Caco-2 (cell line): ENCODE data around the gene TMC2. TPM values are rescaled to one million over a fixed set of nuclear protein-coding genes. Genes with fewer than 3 reads are reported as not detected.

Experiments
- BruUV-seq: library from RNA; stranded (reverse); fragments of 400-500 nt; replicated peaks from 2 replicates; lab custom pipeline; 2021; lab: Mats Ljungman, UMichigan
- CTCF ChIA-PET: fragments of 300-600 bp; sonication (Branson Sonifier 250); formaldehyde crosslinking; loops from one replicate; lab custom pipeline; 2022; ENCODE audit warnings: antibody characterized with exemption; lab: Charles Lee
- POLR2A ChIA-PET: fragments of 300-600 bp; sonication (Branson Sonifier 250); formaldehyde crosslinking; loops from one replicate; lab custom pipeline; 2022; ENCODE audit warnings: antibody characterized with exemption; lab: Charles Lee
- DNase-seq, 2 experiments: peaks; one replicate each; pipeline versions ENCODE4 v3.0.0 to v3.0.0-alpha.2; 2020 to 2022
- H3K27me3 ChIP-seq: replicated peaks from 2 replicates; pipeline ENCODE4 v1.6.0; 2011; ENCODE audit warnings: low read length; ENCODE audit not compliant: control insufficient read depth, insufficient read depth
- H3K36me3 ChIP-seq: 2 replicates; pipeline ENCODE4 v1.5.1; 2011; ENCODE audit warnings: low read length; ENCODE audit not compliant: control insufficient read depth, insufficient read depth
- H3K4me1 ChIP-seq: fragments of 250-450 bp; sonication (Bioruptor Pico); 2 replicates; pipeline ENCODE4 v1.5.1; 2020; ENCODE audit warnings: mild to moderate bottlenecking
- H3K4me3 ChIP-seq: 2 replicates; pipeline ENCODE4 v1.5.1; 2011; ENCODE audit warnings: low read depth, mild to moderate bottlenecking, control low read depth, low read length
- H3K9me3 ChIP-seq: fragments of 250-450 bp; sonication (Bioruptor Pico); 2 replicates; pipeline ENCODE4 v1.5.1; 2020; ENCODE audit warnings: mild to moderate bottlenecking, moderate library complexity
- H3K27ac Mint-ChIP-seq: one replicate; pipeline ENCODE4 v1.8.0; 2022; ENCODE audit warnings: mixed read lengths; ENCODE audit not compliant: unreplicated experiment
- H3K27me3 Mint-ChIP-seq: one replicate; pipeline ENCODE4 v1.8.0; 2022; ENCODE audit warnings: mixed read lengths; ENCODE audit not compliant: insufficient read depth, unreplicated experiment
- H3K36me3 Mint-ChIP-seq: one replicate; pipeline ENCODE4 v1.8.0; 2022; ENCODE audit warnings: mild to moderate bottlenecking, mixed read lengths; ENCODE audit not compliant: insufficient read depth, unreplicated experiment
- H3K4me1 Mint-ChIP-seq: one replicate; pipeline ENCODE4 v1.8.0; 2022; ENCODE audit warnings: low read depth, mixed read lengths; ENCODE audit not compliant: unreplicated experiment
- H3K4me3 Mint-ChIP-seq: one replicate; pipeline ENCODE4 v1.8.0; 2022; ENCODE audit warnings: mild to moderate bottlenecking, moderate library complexity, mixed read lengths; ENCODE audit not compliant: unreplicated experiment
- H3K9me3 Mint-ChIP-seq: one replicate; pipeline ENCODE4 v1.8.0; 2022; ENCODE audit warnings: mixed read lengths; ENCODE audit not compliant: unreplicated experiment
- CTCF ChIP-seq, 2 experiments: fragments of 200-600 bp in 1 of 2; IDR thresholded peaks; 1 replicate in 1 of 2; 2 replicates in 1 of 2; pipeline versions ENCODE4 v1.5.1 to v1.8.0; 2011 to 2022; ENCODE audit warnings: antibody characterized with exemption in 1 of 2, control low read depth in 1 of 2, inconsistent platforms in 1 of 2, low read depth in 1 of 2, low read length in 1 of 2, mild to moderate bottlenecking in 1 of 2, moderate library complexity in 1 of 2; ENCODE audit not compliant: insufficient read depth in 1 of 2, severe bottlenecking in 1 of 2, unreplicated experiment in 1 of 2
- intact Hi-C: fragments of 100-400 bp; cut with micrococcal nuclease; formaldehyde crosslinking; loops from one replicate; pipeline ENCODE4 v1.10.0; 2022; ENCODE audit not compliant: unreplicated experiment
- total RNA-seq: library from RNA; stranded (reverse); gene quantifications from 2 replicates; pipeline ENCODE4 v1.2.3, GENCODE V29; 2022

TMC2 gene
- total RNA-seq, 1 experiment from 2014 or later, result not detected

- intact Hi-C loops, result no loop called here
- H3K27me3 ChIP-seq, result 0 out of 2 replicates have a peak, but pooled peaks cover 1% of the 10 kb centered on the region
- 0 out of 2 replicates have a peak, but pooled peaks cover 5% of the 10 kb centered on the region for H3K4me1 ChIP-seq
- no peak for DNase-seq
- ChIA-PET CTCF (no interaction called here), POLR2A (no interaction called here)
- H3K9me3 ChIP-seq, result no peaks in the 10 kb centered on the region
- H3K9me3 Mint-ChIP-seq, result no peaks in the 10 kb centered on the region
- no peaks in the 10 kb centered on the region for H3K4me1 Mint-ChIP-seq
- no peaks in the 10 kb centered on the region for H3K36me3 ChIP-seq
- TF ChIP-seq CTCF (IDR thresholded peaks at IDR 0.05; ENCODE audit: insufficient read depth in 1 of 2, low read depth in 1 of 2, low read length in 1 of 2, severe bottlenecking in 1 of 2, unreplicated experiment in 1 of 2), result no peak
- H3K4me3 ChIP-seq, result no peak overlapping the region
- peaks cover 11% of the 10 kb centered on the region for H3K27me3 Mint-ChIP-seq
- H3K27ac Mint-ChIP-seq, result no peak overlapping the region
- H3K36me3 Mint-ChIP-seq, result no peaks in the 10 kb centered on the region
- no peak overlapping the region for H3K4me3 Mint-ChIP-seq
- no TSS peak for BruUV-seq
Measured at GRCh38 chr20:2616634-2617033, 80.3 kb downstream of the TMC2 start.

GRCh38 chr20:2617099-2617714, 80.8 kb downstream of the TMC2 start:
- Mint-ChIP-seq H3K4me3 (no peak overlapping the region), H3K4me1 (no peaks in the 10 kb centered on the region), H3K27ac (no peak overlapping the region), H3K9me3 (no peaks in the 10 kb centered on the region), H3K27me3 (peaks cover 9% of the 10 kb centered on the region), H3K36me3 (no peaks in the 10 kb centered on the region)
- no peak for TF ChIP-seq CTCF (IDR thresholded peaks at IDR 0.05; ENCODE audit: insufficient read depth in 1 of 2, low read depth in 1 of 2, low read length in 1 of 2, severe bottlenecking in 1 of 2, unreplicated experiment in 1 of 2)
- ChIA-PET POLR2A (no interaction called here), CTCF (no interaction called here)
- DNase-seq, result no peak
- H3K4me1 ChIP-seq, result 0 out of 2 replicates have a peak, but pooled peaks cover 5% of the 10 kb centered on the region
- no peaks in the 10 kb centered on the region for H3K27me3 ChIP-seq
- H3K9me3 ChIP-seq, result no peaks in the 10 kb centered on the region
- H3K4me3 ChIP-seq, result no peak overlapping the region
- no TSS peak for BruUV-seq
- intact Hi-C loops, result no loop called here
- no peaks in the 10 kb centered on the region for H3K36me3 ChIP-seq

- H3K4me1 Mint-ChIP-seq, result no peaks in the 10 kb centered on the region
- Histone ChIP-seq H3K27me3 (no peaks in the 10 kb centered on the region), H3K4me3 (no peak overlapping the region), H3K4me1 (0 out of 2 replicates have a peak, but pooled peaks cover 5% of the 10 kb centered on the region), H3K36me3 (no peaks in the 10 kb centered on the region), H3K9me3 (no peaks in the 10 kb centered on the region)
- CTCF ChIA-PET, result no interaction called here
- no peak overlapping the region for H3K4me3 Mint-ChIP-seq
- H3K9me3 Mint-ChIP-seq, result no peaks in the 10 kb centered on the region
- POLR2A ChIA-PET, result no interaction called here
- DNase-seq, result no peak
- no TSS peak for BruUV-seq
- no peak for TF ChIP-seq CTCF (IDR thresholded peaks at IDR 0.05; ENCODE audit: insufficient read depth in 1 of 2, low read depth in 1 of 2, low read length in 1 of 2, severe bottlenecking in 1 of 2, unreplicated experiment in 1 of 2)
- no peak overlapping the region for H3K27ac Mint-ChIP-seq
- H3K27me3 Mint-ChIP-seq, result peaks cover 9% of the 10 kb centered on the region
- H3K36me3 Mint-ChIP-seq, result no peaks in the 10 kb centered on the region
- intact Hi-C loops, result no loop called here
Measured at GRCh38 chr20:2618815-2619214, 82.4 kb downstream of the TMC2 start.
